ENCODE measurements around the gene TCP11L2.
A peak's percentile ranks its signal among the peaks of the same experiment; 100 is the strongest.
"Not testable (repeated sequence)": the region's sequence is repeated elsewhere in the genome, so short reads cannot be mapped to it uniquely, and the experiment has no call there.

Gene TCP11L2

GRCh38 chr12:106284358-106285105 lies 18.0 kb upstream of the TCP11L2 start:
- no peak for DNase-seq

- DNase-seq = no peak
These were observed 16.6 kb upstream of the TCP11L2 start for GRCh38 chr12:106285982-106286381.

- DNase-seq = not testable (repeated sequence)
These were observed 15.9 kb upstream of the TCP11L2 start for GRCh38 chr12:106286576-106287162.

- DNase-seq = no peak
These were observed 15.2 kb upstream of the TCP11L2 start for GRCh38 chr12:106287364-106287763.

- DNase-seq = no peak
These were observed 14.4 kb upstream of the TCP11L2 start for GRCh38 chr12:106288101-106288493.

GRCh38 chr12:106288494-106289195 lies 13.9 kb upstream of the TCP11L2 start:
- DNase-seq = no peak

GRCh38 chr12:106289196-106289681 lies 13.3 kb upstream of the TCP11L2 start:
- no peak for DNase-seq

GRCh38 chr12:106290666-106291065 lies 11.9 kb upstream of the TCP11L2 start:
- no peak for DNase-seq

- DNase-seq = no peak
These were observed 11.2 kb upstream of the TCP11L2 start for GRCh38 chr12:106291342-106291741.

GRCh38 chr12:106292339-106292738 lies 10.2 kb upstream of the TCP11L2 start:
- DNase-seq = no peak

- DNase-seq = no peak
These were observed 6.2 kb upstream of the TCP11L2 start for GRCh38 chr12:106296179-106296877.

GRCh38 chr12:106297075-106297474 lies 5.5 kb upstream of the TCP11L2 start:
- no peak for DNase-seq

- no peak for DNase-seq
These were observed 4.9 kb upstream of the TCP11L2 start for GRCh38 chr12:106297681-106298080.

GRCh38 chr12:106299202-106299774 lies 3.2 kb upstream of the TCP11L2 start:
- no peak for DNase-seq

GRCh38 chr12:106300761-106301160 lies 1.8 kb upstream of the TCP11L2 start:
- DNase-seq = no peak

- no peak for DNase-seq
These were observed 1.3 kb upstream of the TCP11L2 start for GRCh38 chr12:106301241-106301610.

GRCh38 chr12:106301611-106302321 lies 767 bp upstream of the TCP11L2 start:
- peak; percentile 79 for DNase-seq

GRCh38 chr12:106303202-106303820 lies 778 bp downstream of the TCP11L2 start:
- DNase-seq = peak; percentile 59

GRCh38 chr12:106304001-106304421 lies 1.5 kb downstream of the TCP11L2 start:
- DNase-seq = no peak

GRCh38 chr12:106304797-106305196 lies 2.3 kb downstream of the TCP11L2 start:
- no peak for DNase-seq

- DNase-seq = no peak
These were observed 2.8 kb downstream of the TCP11L2 start for GRCh38 chr12:106305376-106305775.

- DNase-seq = no peak
These were observed 4.6 kb downstream of the TCP11L2 start for GRCh38 chr12:106307181-106307580.

Data from activated gamma-delta T cell (primary cell).